HFFc6 (cell line): ENCODE measurements around the gene EPB41L2. TPM values are rescaled to one million over a fixed set of nuclear protein-coding genes. Genes with fewer than 3 reads are reported as not detected.

ENCODE experiments used
- DNase-seq: peaks from one replicate; pipeline ENCODE4 v3.0.0-alpha.2; 2018
- H3K27ac Mint-ChIP-seq: 2 replicates; pipeline ENCODE4 v1.8.0; 2020; ENCODE audit warnings: mild to moderate bottlenecking, mixed read lengths
- H3K27me3 Mint-ChIP-seq: 2 replicates; pipeline ENCODE4 v1.8.0; 2021; ENCODE audit warnings: mild to moderate bottlenecking, moderate library complexity, mixed read lengths; ENCODE audit not compliant: insufficient read depth
- H3K36me3 Mint-ChIP-seq: 2 replicates; pipeline ENCODE4 v1.8.0; 2021; ENCODE audit warnings: low read depth, mixed read lengths
- H3K4me1 Mint-ChIP-seq: 2 replicates; pipeline ENCODE4 v1.8.0; 2020; ENCODE audit warnings: low read depth, mixed read lengths
- H3K4me3 Mint-ChIP-seq: 2 replicates; pipeline ENCODE4 v1.8.0; 2020; ENCODE audit warnings: mild to moderate bottlenecking, moderate library complexity, mixed read lengths
- H3K9me3 Mint-ChIP-seq: 2 replicates; pipeline ENCODE4 v1.8.0; 2020; ENCODE audit warnings: mild to moderate bottlenecking, mixed read lengths
- CTCF ChIP-seq: fragments of 200-600 bp; sonication (generic); IDR thresholded peaks from 2 replicates; pipeline ENCODE4 v1.5.0; 2021; ENCODE audit warnings: antibody characterized with exemption, mild to moderate bottlenecking
- total RNA-seq, 6 experiments: library from RNA; stranded (reverse); fragmentation: NEBNext Ultra II Directional; extraction: Animal tissue kit (Norgen Biotek cat#: 25700); gene quantifications; 2 replicates in 1 of 6; 3 replicates in 5 of 6; pipeline ENCODE4 v1.2.3, GENCODE V29; 2021

EPB41L2 gene
- total RNA-seq, 6 experiments from 2014 or later = 39.3 to 73.8 (median 60.7) TPM

- DNase-seq = no peak
- H3K9me3 Mint-ChIP-seq = peaks cover 9% of the 10 kb centered on the region; the same call in 1 of the 2 replicates
- peaks cover 9% of the 10 kb centered on the region for H3K36me3 Mint-ChIP-seq
- H3K4me3 Mint-ChIP-seq = no peak overlapping the region
- no peak overlapping the region for H3K27ac Mint-ChIP-seq
- peaks cover 4% of the 10 kb centered on the region for H3K27me3 Mint-ChIP-seq
- peaks cover 23% of the 10 kb centered on the region for H3K4me1 Mint-ChIP-seq
- no peak for TF ChIP-seq CTCF
Measured at GRCh38 chr6:130794738-130795137, 268.3 kb downstream of the EPB41L2 start.

GRCh38 chr6:130794010-130794697, 268.9 kb downstream of the EPB41L2 start:
- no peak overlapping the region for H3K4me3 Mint-ChIP-seq
- no peak for TF ChIP-seq CTCF
- H3K9me3 Mint-ChIP-seq = peaks cover 7% of the 10 kb centered on the region; the same call in 1 of the 2 replicates
- H3K4me1 Mint-ChIP-seq = peaks cover 24% of the 10 kb centered on the region
- H3K27me3 Mint-ChIP-seq = peaks cover 4% of the 10 kb centered on the region
- H3K36me3 Mint-ChIP-seq = peaks cover 5% of the 10 kb centered on the region
- no peak overlapping the region for H3K27ac Mint-ChIP-seq
- no peak for DNase-seq

Other genes with a start within 250 kb of the EPB41L2 start
- gene SMLR1, start 235.8 kb downstream of the EPB41L2 start, total RNA-seq = not detected
- gene AKAP7, start 72.2 kb upstream of the EPB41L2 start, total RNA-seq = 1 to 10 TPM; 1.1 to 3.9 (median 3.0) TPM